ENCODE results near the gene BPIFB3. TPM values are rescaled to one million over a fixed set of nuclear protein-coding genes. Genes with fewer than 3 reads are reported as not detected.

The BPIFB3 gene
- total RNA-seq, 4 donors from 2014 or later, result not detected

- intact Hi-C loops (cut with DNase I; ENCODE audit: low total_unique reads), result no loop called here
- DNase-seq (no peak), ATAC-seq (no peak)
- H3K4me3 ChIP-seq, result no peak overlapping the region
- H3K9me3 ChIP-seq, result no peaks in the 10 kb centered on the region
- TF ChIP-seq, protein P1, sequence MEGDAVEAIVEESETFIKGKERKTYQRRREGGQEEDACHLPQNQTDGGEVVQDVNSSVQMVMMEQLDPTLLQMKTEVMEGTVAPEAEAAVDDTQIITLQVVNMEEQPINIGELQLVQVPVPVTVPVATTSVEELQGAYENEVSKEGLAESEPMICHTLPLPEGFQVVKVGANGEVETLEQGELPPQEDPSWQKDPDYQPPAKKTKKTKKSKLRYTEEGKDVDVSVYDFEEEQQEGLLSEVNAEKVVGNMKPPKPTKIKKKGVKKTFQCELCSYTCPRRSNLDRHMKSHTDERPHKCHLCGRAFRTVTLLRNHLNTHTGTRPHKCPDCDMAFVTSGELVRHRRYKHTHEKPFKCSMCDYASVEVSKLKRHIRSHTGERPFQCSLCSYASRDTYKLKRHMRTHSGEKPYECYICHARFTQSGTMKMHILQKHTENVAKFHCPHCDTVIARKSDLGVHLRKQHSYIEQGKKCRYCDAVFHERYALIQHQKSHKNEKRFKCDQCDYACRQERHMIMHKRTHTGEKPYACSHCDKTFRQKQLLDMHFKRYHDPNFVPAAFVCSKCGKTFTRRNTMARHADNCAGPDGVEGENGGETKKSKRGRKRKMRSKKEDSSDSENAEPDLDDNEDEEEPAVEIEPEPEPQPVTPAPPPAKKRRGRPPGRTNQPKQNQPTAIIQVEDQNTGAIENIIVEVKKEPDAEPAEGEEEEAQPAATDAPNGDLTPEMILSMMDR (IDR thresholded peaks at IDR 0.05 in 4 of 5, conservative IDR thresholded peaks at IDR 0.05 in 1 of 5), result no peak
- TF ChIP-seq POLR2A (IDR thresholded peaks at IDR 0.05), result no peak
- H3K36me3 ChIP-seq, result no peaks in the 10 kb centered on the region
- no peaks in the 10 kb centered on the region for H3K4me1 ChIP-seq
- in situ Hi-C loops (cut with MboI; ENCODE audit: low sequenced_read_pairs in 4 of 4), result loop anchor here in 1 of 4 donors (25.0 kb wide), 1 partner anchor 95 kb away; no protein-coding TSS in a partner anchor
- no peak overlapping the region for H3K27ac ChIP-seq
- H3K27me3 ChIP-seq, result no peaks in the 10 kb centered on the region
These were observed 46.8 kb upstream of the BPIFB3 start for GRCh38 chr20:33006776-33007375.

GRCh38 chr20:33007376-33008335 lies 46.0 kb upstream of the BPIFB3 start, which contains the start of gene BPIFB2:
TSS of gene BPIFB2 (plus strand) at chr20:33007704. CDS start at chr20:33008575, 871 bp downstream.
- intact Hi-C loops (cut with DNase I; ENCODE audit: low total_unique reads) (no loop called here), in situ Hi-C loops (cut with MboI; ENCODE audit: low sequenced_read_pairs in 4 of 4) (loop anchor here in 1 of 4 donors (25.0 kb wide), 1 partner anchor 95 kb away; no protein-coding TSS in a partner anchor)
- no peak within 1 kb of the TSS for H3K4me3 ChIP-seq
- no peak within 1 kb of the TSS for H3K27ac ChIP-seq
- peaks cover 0 to 7% (median 0%) of the 10 kb centered on the region in 3 donors for H3K27me3 ChIP-seq
- no peaks in the 10 kb centered on the region for H3K9me3 ChIP-seq
- H3K36me3 ChIP-seq, result no peaks in the 10 kb centered on the region
- H3K4me1 ChIP-seq, result no peaks in the 10 kb centered on the region
- no peak for DNase-seq
- TF ChIP-seq POLR2A (IDR thresholded peaks at IDR 0.05), result no peak
- TF ChIP-seq, protein P1 (IDR thresholded peaks at IDR 0.05 in 4 of 5, conservative IDR thresholded peaks at IDR 0.05 in 1 of 5), result no peak
- no peak for ATAC-seq

DNA sequence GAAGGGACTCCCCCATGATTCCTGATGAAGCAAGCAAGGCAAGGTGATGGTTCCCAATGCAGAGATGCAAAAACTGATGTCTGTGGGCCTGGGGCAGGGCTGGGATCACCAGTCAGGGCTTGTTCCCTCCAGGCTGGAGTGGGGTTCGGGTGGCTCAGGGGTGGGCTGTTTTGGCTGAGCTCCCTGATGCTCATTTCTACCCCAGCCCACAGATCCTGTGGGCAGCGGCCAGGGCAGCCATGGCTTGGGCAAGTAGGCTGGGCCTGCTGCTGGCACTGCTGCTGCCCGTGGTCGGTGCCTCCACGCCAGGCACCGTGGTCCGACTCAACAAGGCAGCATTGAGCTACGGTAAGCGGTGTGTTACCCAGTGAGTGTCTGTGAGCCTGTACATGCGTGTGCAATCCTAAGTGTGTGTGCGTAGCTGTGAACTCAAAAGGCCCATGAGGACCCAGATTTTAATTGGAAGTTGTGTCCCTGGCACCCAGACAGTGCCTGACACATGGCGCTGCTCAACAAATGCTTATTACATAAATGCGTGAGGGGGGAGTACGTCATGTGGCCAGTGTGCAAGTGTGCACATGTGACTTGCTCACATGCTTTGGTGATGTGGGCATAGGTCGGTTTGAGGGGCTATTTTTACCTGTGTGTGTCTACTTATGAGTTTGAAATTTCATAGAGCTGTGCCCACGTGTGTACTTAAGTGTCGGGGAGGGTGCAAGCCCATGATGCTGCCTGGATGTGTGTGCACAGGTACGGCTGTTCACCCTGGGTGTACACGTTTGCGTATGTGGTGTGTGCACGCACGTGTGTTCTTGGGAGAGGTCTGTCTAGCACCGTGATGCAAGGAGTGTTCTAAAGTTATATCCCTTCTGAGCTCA lies 45.1 kb upstream of the BPIFB3 start:
- DNase-seq (no peak), ATAC-seq (no peak)
- intact Hi-C loops (cut with DNase I; ENCODE audit: low total_unique reads), result no loop called here
- H3K9me3 ChIP-seq, result no peaks in the 10 kb centered on the region
- H3K27ac ChIP-seq, result no peak overlapping the region
- H3K4me3 ChIP-seq, result no peak overlapping the region
- peaks cover 0 to 10% (median 0%) of the 10 kb centered on the region in 3 donors for H3K27me3 ChIP-seq
- TF ChIP-seq, protein P1 (IDR thresholded peaks at IDR 0.05 in 4 of 5, conservative IDR thresholded peaks at IDR 0.05 in 1 of 5), result no peak
- no peaks in the 10 kb centered on the region for H3K4me1 ChIP-seq
- in situ Hi-C loops (cut with MboI; ENCODE audit: low sequenced_read_pairs in 4 of 4), result loop anchor here in 1 of 4 donors (25.0 kb wide), 1 partner anchor 96 kb away; no protein-coding TSS in a partner anchor
- no peaks in the 10 kb centered on the region for H3K36me3 ChIP-seq

All from gastrocnemius medialis (tissue), 4 donors.